ENCODE data around the gene NEURL3. TPM values are rescaled to one million over a fixed set of nuclear protein-coding genes. Genes with fewer than 3 reads are reported as not detected.

Gene NEURL3
- total and polyA plus RNA-seq, 2 donors from 2014 or later, result 3.2 to 11.1 TPM

DNA sequence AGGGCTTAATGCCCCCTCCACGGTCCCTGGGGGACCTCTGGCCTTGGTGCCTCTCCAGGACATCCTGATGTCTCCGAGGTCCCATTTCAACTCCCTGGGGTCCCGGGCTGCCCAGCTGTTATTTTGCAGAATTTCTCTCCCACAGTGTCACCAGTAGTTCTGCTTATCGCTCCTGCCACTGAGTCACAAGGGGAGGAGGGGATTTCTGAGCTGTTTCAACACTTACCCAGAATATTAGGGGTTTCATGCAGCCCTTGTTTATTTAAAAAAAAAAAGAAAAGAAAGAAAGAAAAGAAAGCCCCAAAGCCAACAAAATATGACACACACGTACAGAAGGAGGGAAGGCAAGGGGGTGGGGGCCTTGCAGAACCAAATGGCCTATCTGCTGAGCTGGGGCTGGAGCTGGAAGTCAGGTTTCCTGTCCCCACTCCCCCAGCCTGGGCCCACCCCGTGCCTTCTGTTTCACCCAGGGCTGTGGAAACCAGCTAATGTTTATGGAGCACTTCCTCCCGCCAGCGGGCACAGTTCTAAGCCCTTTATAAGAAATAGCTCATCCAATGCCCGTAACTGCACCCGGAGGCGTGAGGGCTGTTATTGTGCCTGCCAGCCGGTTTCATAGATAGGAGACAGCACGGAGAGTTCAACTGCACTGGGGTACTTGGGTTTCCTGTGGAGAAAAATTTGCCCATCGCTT, 23.0 kb upstream of the NEURL3 start:
- H3K27me3 ChIP-seq (ENCODE audit: control insufficient read depth, insufficient read depth, low read length), result no peaks in the 10 kb centered on the region
- peak overlapping the region in 1 of 3 donors; percentile 46 for H3K9ac ChIP-seq (ENCODE audit: low read length in 3 of 3)
- H3K4me3 ChIP-seq (ENCODE audit: low read length in 3 of 3), result peak overlapping the region in 1 of 3 donors; percentile 47
- FAIRE-seq, result no peak
- H3K4me1 ChIP-seq (ENCODE audit: control insufficient read depth in 2 of 3, insufficient read depth in 2 of 3, low read depth in 1 of 3, low read length in 3 of 3), result peaks cover 0 to 15% (median 14%) of the 10 kb centered on the region in 3 donors
- H3K36me3 ChIP-seq (ENCODE audit: control insufficient read depth in 2 of 3, insufficient read depth in 3 of 3, low read length in 3 of 3), result no peaks in the 10 kb centered on the region
- peak in 1 of 5 donors; percentile 59 for DNase-seq
- no peaks in the 10 kb centered on the region for H3K9me3 ChIP-seq (ENCODE audit: control insufficient read depth in 2 of 3, insufficient read depth in 1 of 3, low read length in 3 of 3)
- peak overlapping the region; percentile 71 to 75 for H3K27ac ChIP-seq (ENCODE audit: low read depth in 2 of 2, low read length in 2 of 2)
- TF ChIP-seq, protein P1, sequence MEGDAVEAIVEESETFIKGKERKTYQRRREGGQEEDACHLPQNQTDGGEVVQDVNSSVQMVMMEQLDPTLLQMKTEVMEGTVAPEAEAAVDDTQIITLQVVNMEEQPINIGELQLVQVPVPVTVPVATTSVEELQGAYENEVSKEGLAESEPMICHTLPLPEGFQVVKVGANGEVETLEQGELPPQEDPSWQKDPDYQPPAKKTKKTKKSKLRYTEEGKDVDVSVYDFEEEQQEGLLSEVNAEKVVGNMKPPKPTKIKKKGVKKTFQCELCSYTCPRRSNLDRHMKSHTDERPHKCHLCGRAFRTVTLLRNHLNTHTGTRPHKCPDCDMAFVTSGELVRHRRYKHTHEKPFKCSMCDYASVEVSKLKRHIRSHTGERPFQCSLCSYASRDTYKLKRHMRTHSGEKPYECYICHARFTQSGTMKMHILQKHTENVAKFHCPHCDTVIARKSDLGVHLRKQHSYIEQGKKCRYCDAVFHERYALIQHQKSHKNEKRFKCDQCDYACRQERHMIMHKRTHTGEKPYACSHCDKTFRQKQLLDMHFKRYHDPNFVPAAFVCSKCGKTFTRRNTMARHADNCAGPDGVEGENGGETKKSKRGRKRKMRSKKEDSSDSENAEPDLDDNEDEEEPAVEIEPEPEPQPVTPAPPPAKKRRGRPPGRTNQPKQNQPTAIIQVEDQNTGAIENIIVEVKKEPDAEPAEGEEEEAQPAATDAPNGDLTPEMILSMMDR (IDR thresholded peaks at IDR 0.05; ENCODE audit: borderline replicate concordance, extremely low read depth, insufficient read depth), result no peak
- intact Hi-C loops (cut with DNase I), result no loop called here

DNA sequence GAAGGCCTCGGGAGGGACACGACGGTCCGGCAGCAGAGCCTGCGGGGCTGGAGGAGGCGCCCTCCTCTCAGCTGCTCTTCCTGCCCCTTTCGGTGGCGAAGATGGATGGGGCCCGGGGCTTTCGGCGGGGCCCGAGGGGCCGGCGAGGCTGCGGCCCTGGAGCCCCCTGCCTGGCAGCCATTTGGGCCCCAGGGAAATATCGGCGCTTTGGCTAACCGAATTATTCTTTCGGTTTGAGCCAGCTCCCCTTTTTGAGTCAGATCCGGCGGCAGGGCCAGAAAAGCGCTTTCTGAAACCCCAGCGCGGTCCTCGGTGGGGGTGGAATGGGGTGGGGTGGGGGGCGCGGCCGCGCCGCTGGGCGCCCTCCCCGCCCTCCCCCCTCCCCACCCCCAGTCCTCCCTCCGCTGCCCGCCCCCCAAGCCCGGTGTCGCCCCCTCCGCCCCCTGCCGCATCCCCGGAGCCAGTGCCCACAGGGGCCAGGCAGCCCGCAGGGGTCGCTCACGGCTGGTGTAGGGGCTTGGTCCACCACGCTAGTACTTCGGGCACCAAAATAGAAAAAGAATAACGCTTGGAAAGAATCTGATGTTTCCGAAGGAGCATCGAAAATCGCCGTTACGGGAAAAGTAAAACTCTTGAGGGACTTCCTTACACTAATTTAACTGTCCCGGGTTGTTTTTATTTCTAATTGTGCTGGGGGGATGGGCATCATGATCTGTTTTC, 22.3 kb upstream of the NEURL3 start:
- peak; percentile 55 to 86 (median 72) for DNase-seq
- no peaks in the 10 kb centered on the region for H3K36me3 ChIP-seq (ENCODE audit: control insufficient read depth in 2 of 3, insufficient read depth in 3 of 3, low read length in 3 of 3)
- H3K27ac ChIP-seq (ENCODE audit: low read depth in 2 of 2, low read length in 2 of 2), result peak overlapping the region; percentile 74 to 78
- intact Hi-C loops (cut with DNase I), result no loop called here
- H3K9me3 ChIP-seq (ENCODE audit: control insufficient read depth in 2 of 3, insufficient read depth in 1 of 3, low read length in 3 of 3), result no peaks in the 10 kb centered on the region
- peak overlapping the region in 2 of 3 donors; percentile 51 to 80 for H3K9ac ChIP-seq (ENCODE audit: low read length in 3 of 3)
- peaks cover 0 to 14% (median 8%) of the 10 kb centered on the region in 3 donors for H3K4me1 ChIP-seq (ENCODE audit: control insufficient read depth in 2 of 3, insufficient read depth in 2 of 3, low read depth in 1 of 3, low read length in 3 of 3)
- peak overlapping the region in 1 of 3 donors; percentile 54 for H3K4me3 ChIP-seq (ENCODE audit: low read length in 3 of 3)
- TF ChIP-seq, protein P1 (IDR thresholded peaks at IDR 0.05; ENCODE audit: borderline replicate concordance, extremely low read depth, insufficient read depth), result no peak
- FAIRE-seq, result no peak
- no peaks in the 10 kb centered on the region for H3K27me3 ChIP-seq (ENCODE audit: control insufficient read depth, insufficient read depth, low read length)

DNA sequence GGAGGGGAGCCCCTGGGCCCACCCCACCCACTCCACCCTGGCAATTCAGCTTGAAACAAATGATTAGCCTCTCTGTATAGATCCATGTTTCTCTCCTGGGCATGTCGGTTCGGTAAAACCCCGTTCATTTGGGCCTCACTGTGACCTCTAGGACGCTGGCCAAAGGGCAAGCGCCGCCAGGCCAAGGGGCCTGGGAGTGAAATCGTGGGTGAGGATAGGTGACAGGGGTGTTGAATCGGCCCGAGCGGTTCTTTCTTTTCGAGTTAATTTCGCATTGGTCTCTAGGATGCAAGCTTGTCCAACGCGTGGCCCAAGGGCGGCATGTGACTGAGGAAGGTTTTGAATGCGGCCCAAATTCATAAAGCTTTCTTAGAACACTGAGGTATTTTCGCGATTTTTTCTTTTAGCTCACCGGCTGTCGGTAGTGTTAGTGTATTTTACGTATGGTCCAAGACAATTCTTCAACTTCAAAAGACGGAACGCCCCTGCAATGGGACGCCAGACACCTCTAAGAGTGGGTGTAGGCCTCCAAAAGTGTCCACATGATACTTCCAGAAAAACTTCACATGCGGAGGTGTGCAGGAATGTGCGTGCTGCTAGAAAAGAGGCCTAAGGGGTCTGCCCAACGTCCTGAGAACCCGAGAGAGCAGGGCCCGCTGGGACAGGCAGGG, 21.6 kb upstream of the NEURL3 start:
- H3K9me3 ChIP-seq (ENCODE audit: control insufficient read depth in 2 of 3, insufficient read depth in 1 of 3, low read length in 3 of 3), result no peaks in the 10 kb centered on the region
- no peaks in the 10 kb centered on the region for H3K27me3 ChIP-seq (ENCODE audit: control insufficient read depth, insufficient read depth, low read length)
- TF ChIP-seq, protein P1 (IDR thresholded peaks at IDR 0.05; ENCODE audit: borderline replicate concordance, extremely low read depth, insufficient read depth), result no peak
- H3K27ac ChIP-seq (ENCODE audit: low read depth in 2 of 2, low read length in 2 of 2), result peak overlapping the region; percentile 43 to 78
- DNase-seq (no peak), FAIRE-seq (no peak)
- H3K9ac ChIP-seq (ENCODE audit: low read length in 3 of 3), result peak overlapping the region in 2 of 3 donors; percentile 51 to 80
- H3K36me3 ChIP-seq (ENCODE audit: control insufficient read depth in 2 of 3, insufficient read depth in 3 of 3, low read length in 3 of 3), result no peaks in the 10 kb centered on the region
- intact Hi-C loops (cut with DNase I), result no loop called here
- H3K4me1 ChIP-seq (ENCODE audit: control insufficient read depth in 2 of 3, insufficient read depth in 2 of 3, low read depth in 1 of 3, low read length in 3 of 3), result peaks cover 0 to 9% (median 3%) of the 10 kb centered on the region in 3 donors
- H3K4me3 ChIP-seq (ENCODE audit: low read length in 3 of 3), result peak overlapping the region in 1 of 3 donors; percentile 54
